H9 (cell line): ENCODE measurements around the gene SCN10A. TPM values are rescaled to one million over a fixed set of nuclear protein-coding genes. Genes with fewer than 3 reads are reported as not detected.

Experiments
- DNase-seq: peaks from one replicate; pipeline ENCODE4 v3.0.0-alpha.2; 2017
- H2AFZ ChIP-seq: one replicate; pipeline ENCODE4 v1.6.1; 2013; ENCODE audit warnings: mild to moderate bottlenecking, low read length, control low read depth, moderate library complexity
- H2AK5ac ChIP-seq: 2 replicates; pipeline ENCODE4 v1.6.1; 2013; ENCODE audit warnings: low read length, control low read depth, mixed read lengths; ENCODE audit not compliant: insufficient read length
- H2BK120ac ChIP-seq: one replicate; pipeline ENCODE4 v1.6.1; 2013; ENCODE audit warnings: low read depth, mild to moderate bottlenecking, low read length, control low read depth, inconsistent platforms; ENCODE audit not compliant: poor library complexity, severe bottlenecking
- H2BK12ac ChIP-seq: 2 replicates; pipeline ENCODE4 v1.6.1; 2013; ENCODE audit warnings: low read length, control low read depth, mixed read lengths, low read depth; ENCODE audit not compliant: insufficient read length
- H2BK15ac ChIP-seq: 2 replicates; pipeline ENCODE4 v1.6.1; 2013; ENCODE audit warnings: low read depth, low read length, control low read depth
- H2BK20ac ChIP-seq: one replicate; pipeline ENCODE4 v1.6.1; 2013; ENCODE audit warnings: low read depth, mild to moderate bottlenecking, low read length, control low read depth, inconsistent platforms; ENCODE audit not compliant: poor library complexity, severe bottlenecking
- H2BK5ac ChIP-seq: 2 replicates; pipeline ENCODE4 v1.6.1; 2013; ENCODE audit warnings: low read length, control low read depth, mixed read lengths; ENCODE audit not compliant: insufficient read length
- H3K14ac ChIP-seq: 2 replicates; pipeline ENCODE4 v1.6.1; 2013; ENCODE audit warnings: low read length, control low read depth; ENCODE audit not compliant: insufficient read depth
- H3K18ac ChIP-seq: 2 replicates; pipeline ENCODE4 v1.6.1; 2013; ENCODE audit warnings: low read depth, mild to moderate bottlenecking, mixed read lengths, low read length, control low read depth; ENCODE audit not compliant: insufficient read length
- H3K23ac ChIP-seq: 2 replicates; pipeline ENCODE4 v1.6.1; 2013; ENCODE audit warnings: low read length, control low read depth, mixed read lengths, low read depth; ENCODE audit not compliant: insufficient read length
- H3K23me2 ChIP-seq: 2 replicates; pipeline ENCODE4 v1.6.1; 2013; ENCODE audit warnings: low read depth, mild to moderate bottlenecking, mixed read lengths, low read length, control low read depth; ENCODE audit not compliant: insufficient read length, poor library complexity, severe bottlenecking
- H3K27ac ChIP-seq: 2 replicates; pipeline ENCODE4 v1.5.1; 2013; ENCODE audit warnings: low read length, control low read depth, mixed read lengths, low read depth; ENCODE audit not compliant: insufficient read length
- H3K27me3 ChIP-seq: 2 replicates; pipeline ENCODE4 v1.6.1; 2013; ENCODE audit warnings: low read length, control low read depth, inconsistent platforms; ENCODE audit not compliant: insufficient read depth
- H3K4ac ChIP-seq: 2 replicates; pipeline ENCODE4 v1.6.1; 2013; ENCODE audit warnings: low read depth, mild to moderate bottlenecking, control low read depth, inconsistent platforms, low read length, moderate library complexity
- H3K4me1 ChIP-seq: 2 replicates; pipeline ENCODE4 v1.6.1; 2013; ENCODE audit warnings: low read length, control low read depth, inconsistent platforms; ENCODE audit not compliant: insufficient read depth
- H3K4me2 ChIP-seq: 2 replicates; pipeline ENCODE4 v1.6.1; 2013; ENCODE audit warnings: low read length, control low read depth, mixed read lengths; ENCODE audit not compliant: insufficient read length, insufficient read depth
- H3K56ac ChIP-seq: 2 replicates; pipeline ENCODE4 v1.6.1; 2013; ENCODE audit warnings: low read depth, mild to moderate bottlenecking, mixed read lengths, low read length, control low read depth; ENCODE audit not compliant: insufficient read length
- H3K79me1 ChIP-seq: 2 replicates; pipeline ENCODE4 v1.6.1; 2013; ENCODE audit warnings: low read depth, mild to moderate bottlenecking, moderate library complexity, low read length, control low read depth, inconsistent platforms; ENCODE audit not compliant: insufficient read depth, poor library complexity, severe bottlenecking
- H3K79me2 ChIP-seq: 2 replicates; pipeline ENCODE4 v1.6.1; 2013; ENCODE audit warnings: low read length, control low read depth, inconsistent platforms; ENCODE audit not compliant: insufficient read depth
- H3K9ac ChIP-seq: 2 replicates; pipeline ENCODE4 v1.6.1; 2013; ENCODE audit warnings: low read length, control low read depth, mixed read lengths; ENCODE audit not compliant: insufficient read length; ENCODE audit errors: extremely low read depth
- H3K9me3 ChIP-seq: one replicate; pipeline ENCODE4 v1.6.1; 2013; ENCODE audit warnings: low read depth, low read length, inconsistent platforms; ENCODE audit not compliant: control insufficient read depth
- H3T11ph ChIP-seq: one replicate; pipeline ENCODE4 v1.6.1; 2013; ENCODE audit warnings: mild to moderate bottlenecking, low read length, control low read depth, inconsistent platforms
- H4K20me1 ChIP-seq: one replicate; pipeline ENCODE4 v1.6.1; 2013; ENCODE audit not compliant: control insufficient read depth, insufficient read length, insufficient read depth
- H4K5ac ChIP-seq: 2 replicates; pipeline ENCODE4 v1.6.1; 2013; ENCODE audit warnings: low read depth, mild to moderate bottlenecking, mixed read lengths, low read length, control low read depth; ENCODE audit not compliant: insufficient read length
- H4K8ac ChIP-seq: replicated peaks from 2 replicates; pipeline ENCODE4 v1.6.1; 2013; ENCODE audit warnings: low read length, control low read depth, mixed read lengths, low read depth; ENCODE audit not compliant: insufficient read length
- H4K91ac ChIP-seq: 2 replicates; pipeline ENCODE4 v1.6.1; 2013; ENCODE audit warnings: low read depth, mild to moderate bottlenecking, moderate library complexity, mixed read lengths, low read length, control low read depth; ENCODE audit not compliant: insufficient read length
- H3K27ac Mint-ChIP-seq, 3 experiments: 2 replicates in 2 of 3; 3 replicates in 1 of 3; pipeline ENCODE4 v1.8.0; 2020 to 2021; ENCODE audit warnings: mixed read lengths in 3 of 3, mild to moderate bottlenecking in 1 of 3, moderate library complexity in 1 of 3
- H3K27me3 Mint-ChIP-seq: 2 replicates; pipeline ENCODE4 v1.8.0; 2021; ENCODE audit warnings: low read depth, mild to moderate bottlenecking, moderate library complexity, mixed read lengths
- H3K36me3 Mint-ChIP-seq, 3 experiments: 2 replicates in 2 of 3; 3 replicates in 1 of 3; pipeline ENCODE4 v1.8.0; 2020 to 2021; ENCODE audit warnings: low read depth in 3 of 3, mixed read lengths in 3 of 3; ENCODE audit not compliant: insufficient read depth in 1 of 3
- H3K4me1 Mint-ChIP-seq, 2 experiments: 2 replicates each; pipeline ENCODE4 v1.8.0; 2020; ENCODE audit warnings: mixed read lengths in 2 of 2
- H3K4me3 Mint-ChIP-seq, 2 experiments: 2 replicates in 1 of 2; 3 replicates in 1 of 2; pipeline ENCODE4 v1.8.0; 2020 to 2021; ENCODE audit warnings: mild to moderate bottlenecking in 2 of 2, mixed read lengths in 2 of 2, moderate library complexity in 1 of 2
- H3K9me3 Mint-ChIP-seq, 2 experiments: 2 replicates in 1 of 2; 3 replicates in 1 of 2; pipeline ENCODE4 v1.8.0; 2020; ENCODE audit warnings: mild to moderate bottlenecking in 2 of 2, mixed read lengths in 2 of 2, moderate library complexity in 1 of 2
- WGBS: extraction: QIAGEN DNeasy Blood & Tissue Kit; methylation state at CpG from one replicate; pipeline ENCODE4 v1.1.7; 2013; ENCODE audit warnings: missing lambda C conversion rate, low lambda C conversion rate, mixed read lengths; ENCODE audit not compliant: insufficient read length; ENCODE audit errors: extremely low coverage; 5-methylcytosine and 5-hydroxymethylcytosine counted together
- total RNA-seq: library from RNA; stranded (reverse); gene quantifications from 2 replicates; pipeline ENCODE4 v1.2.1, GENCODE V29; 2021
- TF ChIP-seq, protein P1 (sequence below): fragments of 200-600 bp; sonication (generic); conservative IDR thresholded peaks from 3 replicates; pipeline ENCODE4 v1.8.0; 2021; ENCODE audit warnings: antibody characterized with exemption, mild to moderate bottlenecking

SCN10A gene
- total RNA-seq, 1 experiment from 2014 or later, result not detected

DNA sequence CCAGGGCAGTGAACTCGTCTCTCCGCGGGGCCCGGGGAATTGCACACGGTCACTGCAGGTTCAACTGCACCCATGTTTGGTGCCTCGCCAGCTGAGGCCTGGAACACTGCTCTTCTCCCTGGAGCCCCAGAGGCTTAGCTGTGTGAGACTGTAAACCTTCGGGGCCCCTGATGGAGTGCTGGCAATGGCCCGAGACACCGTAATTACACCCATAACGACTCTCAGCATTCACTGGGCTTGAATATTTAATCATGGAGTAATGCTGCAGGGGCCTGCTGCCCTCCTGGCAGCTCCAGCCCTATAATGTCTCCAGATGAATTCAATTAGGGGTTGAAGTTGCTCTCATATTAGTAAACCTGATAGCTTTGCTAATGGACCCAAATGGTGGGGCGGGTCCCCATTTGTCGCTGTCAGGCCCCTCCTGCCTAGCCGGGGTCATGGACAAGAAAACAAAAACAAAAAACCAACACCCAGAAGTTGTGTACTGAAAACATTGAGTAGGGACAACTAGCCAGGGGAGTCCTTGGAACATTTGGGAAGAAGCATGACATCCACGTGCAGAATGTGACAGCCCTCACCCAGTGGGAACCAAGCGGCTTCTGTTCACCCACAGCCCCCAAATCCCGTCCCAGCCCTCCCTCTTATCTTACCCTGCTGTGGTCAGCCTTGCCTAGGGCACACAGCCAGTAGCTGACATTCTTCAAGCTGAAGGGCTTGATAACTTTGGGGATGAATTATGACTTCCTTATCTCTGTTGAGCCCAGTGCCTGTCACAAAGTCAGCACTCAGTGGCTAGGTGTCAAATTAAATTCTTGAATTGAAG, 92.2 kb downstream of the SCN10A start:
- H3K9me3 ChIP-seq, result no peaks in the 10 kb centered on the region
- no peak overlapping the region for H3K4me3 Mint-ChIP-seq
- H3K27ac ChIP-seq, result no peak overlapping the region
- no peaks in the 10 kb centered on the region for H4K20me1 ChIP-seq
- H3K9me3 Mint-ChIP-seq, result no peaks in the 10 kb centered on the region
- H4K8ac ChIP-seq, result no peak overlapping the region
- H3K23ac ChIP-seq, result no peak overlapping the region
- no peak overlapping the region for H2AK5ac ChIP-seq
- H3K14ac ChIP-seq, result no peak overlapping the region
- no peak overlapping the region for H4K91ac ChIP-seq
- H2BK5ac ChIP-seq, result no peak overlapping the region
- H2AFZ ChIP-seq, result no peak overlapping the region
- no peaks in the 10 kb centered on the region for H3K36me3 Mint-ChIP-seq
- no peak overlapping the region for H4K5ac ChIP-seq
- H3K4me1 ChIP-seq, result no peaks in the 10 kb centered on the region
- H3K56ac ChIP-seq, result no peak overlapping the region
- H3K9ac ChIP-seq, result no peak overlapping the region
- no peaks in the 10 kb centered on the region for H3K79me1 ChIP-seq
- no CpG with 5 or more reads among the region's 16 CpGs for WGBS
- TF ChIP-seq, protein P1, sequence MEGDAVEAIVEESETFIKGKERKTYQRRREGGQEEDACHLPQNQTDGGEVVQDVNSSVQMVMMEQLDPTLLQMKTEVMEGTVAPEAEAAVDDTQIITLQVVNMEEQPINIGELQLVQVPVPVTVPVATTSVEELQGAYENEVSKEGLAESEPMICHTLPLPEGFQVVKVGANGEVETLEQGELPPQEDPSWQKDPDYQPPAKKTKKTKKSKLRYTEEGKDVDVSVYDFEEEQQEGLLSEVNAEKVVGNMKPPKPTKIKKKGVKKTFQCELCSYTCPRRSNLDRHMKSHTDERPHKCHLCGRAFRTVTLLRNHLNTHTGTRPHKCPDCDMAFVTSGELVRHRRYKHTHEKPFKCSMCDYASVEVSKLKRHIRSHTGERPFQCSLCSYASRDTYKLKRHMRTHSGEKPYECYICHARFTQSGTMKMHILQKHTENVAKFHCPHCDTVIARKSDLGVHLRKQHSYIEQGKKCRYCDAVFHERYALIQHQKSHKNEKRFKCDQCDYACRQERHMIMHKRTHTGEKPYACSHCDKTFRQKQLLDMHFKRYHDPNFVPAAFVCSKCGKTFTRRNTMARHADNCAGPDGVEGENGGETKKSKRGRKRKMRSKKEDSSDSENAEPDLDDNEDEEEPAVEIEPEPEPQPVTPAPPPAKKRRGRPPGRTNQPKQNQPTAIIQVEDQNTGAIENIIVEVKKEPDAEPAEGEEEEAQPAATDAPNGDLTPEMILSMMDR, result no peak
- H3K27me3 ChIP-seq, result no peaks in the 10 kb centered on the region
- peaks cover 11% of the 10 kb centered on the region for H3K27me3 Mint-ChIP-seq
- H3K79me2 ChIP-seq, result no peaks in the 10 kb centered on the region
- no peak overlapping the region for H2BK20ac ChIP-seq
- H3K4me1 Mint-ChIP-seq, result peaks cover 24 to 25% of the 10 kb centered on the region in 2 experiments
- no peak for DNase-seq
- no peak overlapping the region for H3T11ph ChIP-seq
- H2BK15ac ChIP-seq, result no peak overlapping the region
- H3K4ac ChIP-seq, result no peak overlapping the region
- H2BK12ac ChIP-seq, result no peak overlapping the region
- no peak overlapping the region for H3K4me2 ChIP-seq
- H3K18ac ChIP-seq, result no peak overlapping the region
- no peak overlapping the region for H2BK120ac ChIP-seq
- H3K27ac Mint-ChIP-seq, result no peak overlapping the region
- no peaks in the 10 kb centered on the region for H3K23me2 ChIP-seq
